ENCODE data around the gene PPP1R13B. TPM values are rescaled to one million over a fixed set of nuclear protein-coding genes. Genes with fewer than 3 reads are reported as not detected.

Gene PPP1R13B
- polyA plus RNA-seq, 1 donor (not counting 4 experiments of a cell fraction or from before 2014, with no cell fraction given): 7.7 TPM

GRCh38 chr14:103871596-103872480, 24.5 kb upstream of the PPP1R13B start:
- peak overlapping the region; percentile 83 for H3K4me2 ChIP-seq (ENCODE audit: control insufficient read depth, extremely low read depth, insufficient read depth, low read depth, low read length)
- H3K79me2 ChIP-seq (ENCODE audit: control insufficient read depth, insufficient read depth, low read length): no peaks in the 10 kb centered on the region
- H3K4me3 ChIP-seq (ENCODE audit: control insufficient read depth in 2 of 3, extremely low read depth in 1 of 3, insufficient read depth in 2 of 3, low read depth in 1 of 3, low read length in 3 of 3): peak overlapping the region; percentile 36 to 65 (median 65)
- peak overlapping the region; percentile 83 for H2AFZ ChIP-seq (ENCODE audit: control insufficient read depth, low read length)
- dilution Hi-C loops (cut with MboI; ENCODE audit: extremely low pct_ligation_motif_present, low sequenced_read_pairs): no loop called here
- DNase-seq (ENCODE audit: low read depth, low spot score) (no peak), FAIRE-seq (peak; percentile 26)
- peak overlapping the region; percentile 36 for H3K27ac ChIP-seq (ENCODE audit: control insufficient read depth, insufficient read depth, low read length)
- no peaks in the 10 kb centered on the region for H3K9me3 ChIP-seq (ENCODE audit: control insufficient read depth, low read depth, low read length)
- H3K9ac ChIP-seq (ENCODE audit: control insufficient read depth, extremely low read depth, insufficient read depth, low read length): peak overlapping the region; percentile 60
- no peaks in the 10 kb centered on the region for H3K36me3 ChIP-seq (ENCODE audit: control insufficient read depth in 2 of 2, extremely low read depth in 1 of 2, insufficient read depth in 2 of 2, low read length in 2 of 2)
- H3K4me1 ChIP-seq (ENCODE audit: control insufficient read depth, extremely low read depth, insufficient read depth, low read length): peaks cover 41% of the 10 kb centered on the region
- no peaks in the 10 kb centered on the region for H4K20me1 ChIP-seq (ENCODE audit: control insufficient read depth, extremely low read depth, insufficient read depth, low read length)
- H3K9me1 ChIP-seq (ENCODE audit: control insufficient read depth, extremely low read depth, insufficient read depth, low read length): no peaks in the 10 kb centered on the region
- TF ChIP-seq EZH2 (IDR thresholded peaks at IDR 0.05; ENCODE audit: low read length) (no peak), CTCF (optimal IDR thresholded peaks at IDR 0.05 in 1 of 3, IDR thresholded peaks at IDR 0.05 in 1 of 3, conservative IDR thresholded peaks at IDR 0.05 in 1 of 3; ENCODE audit: extremely low read depth in 1 of 3, insufficient read depth in 2 of 3, low read length in 3 of 3) (no peak)
- H3K27me3 ChIP-seq (ENCODE audit: control insufficient read depth, extremely low read depth, insufficient read depth, low read length): no peaks in the 10 kb centered on the region

GRCh38 chr14:103870891-103871595, 23.7 kb upstream of the PPP1R13B start:
- H3K36me3 ChIP-seq (ENCODE audit: control insufficient read depth in 2 of 2, extremely low read depth in 1 of 2, insufficient read depth in 2 of 2, low read length in 2 of 2): no peaks in the 10 kb centered on the region
- peak overlapping the region; percentile 83 for H2AFZ ChIP-seq (ENCODE audit: control insufficient read depth, low read length)
- H3K27ac ChIP-seq (ENCODE audit: control insufficient read depth, insufficient read depth, low read length): no peak overlapping the region
- H3K79me2 ChIP-seq (ENCODE audit: control insufficient read depth, insufficient read depth, low read length): no peaks in the 10 kb centered on the region
- H3K4me3 ChIP-seq (ENCODE audit: control insufficient read depth in 2 of 3, extremely low read depth in 1 of 3, insufficient read depth in 2 of 3, low read depth in 1 of 3, low read length in 3 of 3): no peak overlapping the region
- H3K9me1 ChIP-seq (ENCODE audit: control insufficient read depth, extremely low read depth, insufficient read depth, low read length): no peaks in the 10 kb centered on the region
- H3K9ac ChIP-seq (ENCODE audit: control insufficient read depth, extremely low read depth, insufficient read depth, low read length): no peak overlapping the region
- DNase-seq (ENCODE audit: low read depth, low spot score): no peak
- FAIRE-seq: no peak
- H3K27me3 ChIP-seq (ENCODE audit: control insufficient read depth, extremely low read depth, insufficient read depth, low read length): no peaks in the 10 kb centered on the region
- dilution Hi-C loops (cut with MboI; ENCODE audit: extremely low pct_ligation_motif_present, low sequenced_read_pairs): no loop called here
- no peaks in the 10 kb centered on the region for H3K9me3 ChIP-seq (ENCODE audit: control insufficient read depth, low read depth, low read length)
- TF ChIP-seq CTCF (optimal IDR thresholded peaks at IDR 0.05 in 1 of 3, IDR thresholded peaks at IDR 0.05 in 1 of 3, conservative IDR thresholded peaks at IDR 0.05 in 1 of 3; ENCODE audit: extremely low read depth in 1 of 3, insufficient read depth in 2 of 3, low read length in 3 of 3) (no peak), EZH2 (IDR thresholded peaks at IDR 0.05; ENCODE audit: low read length) (no peak)
- H3K4me2 ChIP-seq (ENCODE audit: control insufficient read depth, extremely low read depth, insufficient read depth, low read depth, low read length): peak overlapping the region; percentile 83
- peaks cover 41% of the 10 kb centered on the region for H3K4me1 ChIP-seq (ENCODE audit: control insufficient read depth, extremely low read depth, insufficient read depth, low read length)
- no peaks in the 10 kb centered on the region for H4K20me1 ChIP-seq (ENCODE audit: control insufficient read depth, extremely low read depth, insufficient read depth, low read length)
